Mesendoderm (in vitro differentiated cells): ENCODE measurements around the gene CHRNA4.
A peak's percentile ranks its signal among the peaks of the same experiment; 100 is the strongest.
"Not testable (repeated sequence)": the region's sequence is repeated elsewhere in the genome, so short reads cannot be mapped to it uniquely, and the experiment has no call there.

Source experiments
- DNase-seq: peaks from one replicate; pipeline ENCODE4 v3.0.0; 2013
- H2AK5ac ChIP-seq: 2 replicates; pipeline ENCODE4 v1.6.1; 2013; ENCODE audit warnings: low read length, inconsistent platforms
- H2BK120ac ChIP-seq: 2 replicates; pipeline ENCODE4 v1.6.1; 2013; ENCODE audit warnings: low read depth, mild to moderate bottlenecking, low read length, moderate library complexity, mixed read lengths
- H2BK15ac ChIP-seq: replicated peaks from 2 replicates; pipeline ENCODE4 v1.6.1; 2013; ENCODE audit warnings: low read depth, mild to moderate bottlenecking, moderate library complexity
- H2BK5ac ChIP-seq: 2 replicates; pipeline ENCODE4 v1.6.1; 2013; ENCODE audit warnings: low read length, inconsistent platforms
- H3K18ac ChIP-seq: 2 replicates; pipeline ENCODE4 v1.6.1; 2013; ENCODE audit warnings: mild to moderate bottlenecking, low read length, mixed read lengths
- H3K23ac ChIP-seq: one replicate; pipeline ENCODE4 v1.6.1; 2013; ENCODE audit warnings: low read length
- H3K27ac ChIP-seq: 2 replicates; pipeline ENCODE4 v1.5.1; 2013; ENCODE audit warnings: low read depth, mild to moderate bottlenecking, inconsistent platforms, low read length, moderate library complexity
- H3K27me3 ChIP-seq: 2 replicates; pipeline ENCODE4 v1.6.1; 2013; ENCODE audit warnings: low read length, control low read depth, mild to moderate bottlenecking, inconsistent platforms; ENCODE audit not compliant: insufficient read depth, poor library complexity
- H3K36me3 ChIP-seq: 2 replicates; pipeline ENCODE4 v1.6.1; 2013; ENCODE audit warnings: low read length, inconsistent platforms; ENCODE audit not compliant: control insufficient read depth, insufficient read depth
- H3K4ac ChIP-seq: one replicate; pipeline ENCODE4 v1.6.1; 2013; ENCODE audit warnings: low read depth, mild to moderate bottlenecking, low read length, moderate library complexity
- H3K4me1 ChIP-seq: 2 replicates; pipeline ENCODE4 v1.6.1; 2013; ENCODE audit warnings: low read depth, low read length, inconsistent platforms; ENCODE audit not compliant: control insufficient read depth
- H3K4me2 ChIP-seq: 2 replicates; pipeline ENCODE4 v1.6.1; 2013; ENCODE audit warnings: low read length
- H3K4me3 ChIP-seq: 2 replicates; pipeline ENCODE4 v1.5.1; 2013; ENCODE audit warnings: mild to moderate bottlenecking, low read length
- H3K56ac ChIP-seq: one replicate; pipeline ENCODE4 v1.6.1; 2013; ENCODE audit warnings: low read length
- H3K79me1 ChIP-seq: 2 replicates; pipeline ENCODE4 v1.6.1; 2013; ENCODE audit warnings: low read length, inconsistent platforms
- H3K79me2 ChIP-seq: 2 replicates; pipeline ENCODE4 v1.6.1; 2013; ENCODE audit warnings: mild to moderate bottlenecking, low read length; ENCODE audit not compliant: control insufficient read depth, insufficient read depth
- H3K9ac ChIP-seq: 2 replicates; pipeline ENCODE4 v1.6.1; 2013; ENCODE audit warnings: low read length, inconsistent platforms
- H4K5ac ChIP-seq: one replicate; pipeline ENCODE4 v1.6.1; 2013; ENCODE audit warnings: low read length
- H4K8ac ChIP-seq: one replicate; pipeline ENCODE4 v1.6.1; 2013; ENCODE audit warnings: low read depth, mild to moderate bottlenecking, control low read depth, low read length, moderate library complexity
- WGBS: extraction: QIAGEN DNeasy Blood & Tissue Kit; methylation state at CpG from one replicate; pipeline ENCODE4 v1.1.7; 2013; ENCODE audit warnings: low lambda C conversion rate, missing lambda C conversion rate; ENCODE audit not compliant: insufficient coverage; ENCODE audit errors: extremely low coverage; 5-methylcytosine and 5-hydroxymethylcytosine counted together

The CHRNA4 gene

GRCh38 chr20:63381781-63382431, 20.8 kb upstream of the CHRNA4 start:
- Histone ChIP-seq H3K36me3 (no peaks in the 10 kb centered on the region), H4K5ac (no peak overlapping the region), H3K4me2 (no peak overlapping the region), H3K18ac (no peak overlapping the region), H3K4me1 (no peaks in the 10 kb centered on the region), H3K4me3 (no peak overlapping the region), H3K27me3 (no peaks in the 10 kb centered on the region), H3K79me1 (no peaks in the 10 kb centered on the region), H3K4ac (no peak overlapping the region), H2BK5ac (no peak overlapping the region), H2BK15ac (no peak overlapping the region), H3K56ac (no peak overlapping the region), H2BK120ac (no peak overlapping the region), H3K23ac (no peak overlapping the region), H4K8ac (no peak overlapping the region), H3K9ac (no peak overlapping the region), H3K79me2 (no peaks in the 10 kb centered on the region), H2AK5ac (no peak overlapping the region), H3K27ac (no peak overlapping the region)
- no CpG with 5 or more reads among the region's 22 CpGs for WGBS
- DNase-seq = no peak

- Histone ChIP-seq H2BK5ac (no peak overlapping the region), H4K5ac (no peak overlapping the region), H3K4ac (no peak overlapping the region), H2BK120ac (no peak overlapping the region), H3K56ac (no peak overlapping the region), H3K79me2 (no peaks in the 10 kb centered on the region), H2BK15ac (no peak overlapping the region), H3K79me1 (no peaks in the 10 kb centered on the region), H4K8ac (no peak overlapping the region), H3K4me1 (no peaks in the 10 kb centered on the region), H3K36me3 (no peaks in the 10 kb centered on the region), H3K27me3 (no peaks in the 10 kb centered on the region), H3K18ac (no peak overlapping the region), H2AK5ac (no peak overlapping the region), H3K4me2 (no peak overlapping the region), H3K9ac (no peak overlapping the region), H3K23ac (no peak overlapping the region), H3K4me3 (no peak overlapping the region), H3K27ac (no peak overlapping the region)
- no peak for DNase-seq
- no CpG with 5 or more reads among the region's 21 CpGs for WGBS
These were observed 19.3 kb upstream of the CHRNA4 start for GRCh38 chr20:63380346-63380870.

GRCh38 chr20:63379872-63380271, 18.7 kb upstream of the CHRNA4 start:
- not testable (repeated sequence) for H3K79me1 ChIP-seq, H2BK15ac ChIP-seq, H4K8ac ChIP-seq, H2AK5ac ChIP-seq, H3K9ac ChIP-seq, DNase-seq, H3K36me3 ChIP-seq, H2BK5ac ChIP-seq, H3K27ac ChIP-seq, H3K79me2 ChIP-seq, H3K56ac ChIP-seq, H3K4ac ChIP-seq, H3K4me1 ChIP-seq, H3K23ac ChIP-seq, H3K27me3 ChIP-seq, H3K4me2 ChIP-seq, H3K18ac ChIP-seq, H4K5ac ChIP-seq, H2BK120ac ChIP-seq, H3K4me3 ChIP-seq
- no CpG with 5 or more reads among the region's 9 CpGs for WGBS

- H3K23ac ChIP-seq = no peak overlapping the region
- no peaks in the 10 kb centered on the region for H3K36me3 ChIP-seq
- no peak overlapping the region for H3K4ac ChIP-seq
- no peak overlapping the region for H2BK5ac ChIP-seq
- no peak overlapping the region for H3K18ac ChIP-seq
- no peak overlapping the region for H4K8ac ChIP-seq
- no peak overlapping the region for H3K27ac ChIP-seq
- no peak overlapping the region for H3K4me2 ChIP-seq
- DNase-seq = no peak
- no peak overlapping the region for H2AK5ac ChIP-seq
- H2BK120ac ChIP-seq = no peak overlapping the region
- H3K4me3 ChIP-seq = no peak overlapping the region
- no peaks in the 10 kb centered on the region for H3K79me1 ChIP-seq
- H2BK15ac ChIP-seq = no peak overlapping the region
- H3K56ac ChIP-seq = no peak overlapping the region
- no peak overlapping the region for H3K9ac ChIP-seq
- H3K27me3 ChIP-seq = no peaks in the 10 kb centered on the region
- H3K79me2 ChIP-seq = no peaks in the 10 kb centered on the region
- no peak overlapping the region for H4K5ac ChIP-seq
- no peaks in the 10 kb centered on the region for H3K4me1 ChIP-seq
- WGBS = no CpG with 5 or more reads among the region's 11 CpGs
These were observed 18.1 kb upstream of the CHRNA4 start for GRCh38 chr20:63379296-63379695.

- no peak overlapping the region for H4K8ac ChIP-seq
- no peaks in the 10 kb centered on the region for H3K4me1 ChIP-seq
- H3K4me3 ChIP-seq = no peak overlapping the region
- no peak overlapping the region for H3K27ac ChIP-seq
- no peak overlapping the region for H3K4ac ChIP-seq
- no peak overlapping the region for H3K18ac ChIP-seq
- no peak overlapping the region for H4K5ac ChIP-seq
- no peak overlapping the region for H3K23ac ChIP-seq
- peak; percentile 42 for DNase-seq
- H2BK120ac ChIP-seq = no peak overlapping the region
- H3K9ac ChIP-seq = no peak overlapping the region
- H3K79me2 ChIP-seq = no peaks in the 10 kb centered on the region
- no peaks in the 10 kb centered on the region for H3K79me1 ChIP-seq
- no peaks in the 10 kb centered on the region for H3K36me3 ChIP-seq
- H2AK5ac ChIP-seq = no peak overlapping the region
- no peak overlapping the region for H2BK15ac ChIP-seq
- H3K56ac ChIP-seq = no peak overlapping the region
- H2BK5ac ChIP-seq = no peak overlapping the region
- H3K27me3 ChIP-seq = no peaks in the 10 kb centered on the region
- H3K4me2 ChIP-seq = no peak overlapping the region
- no CpG with 5 or more reads among the region's 12 CpGs for WGBS
These were observed 17.5 kb upstream of the CHRNA4 start for GRCh38 chr20:63378626-63379025.

GRCh38 chr20:63377951-63378381, 16.8 kb upstream of the CHRNA4 start:
- Histone ChIP-seq H2BK5ac (no peak overlapping the region), H3K18ac (no peak overlapping the region), H2BK15ac (no peak overlapping the region), H2BK120ac (no peak overlapping the region), H4K5ac (no peak overlapping the region), H2AK5ac (no peak overlapping the region), H3K9ac (no peak overlapping the region), H3K4ac (no peak overlapping the region), H4K8ac (no peak overlapping the region), H3K79me1 (no peaks in the 10 kb centered on the region), H3K27ac (no peak overlapping the region), H3K4me1 (no peaks in the 10 kb centered on the region), H3K4me2 (no peak overlapping the region), H3K27me3 (no peaks in the 10 kb centered on the region), H3K56ac (no peak overlapping the region), H3K23ac (no peak overlapping the region), H3K79me2 (no peaks in the 10 kb centered on the region), H3K36me3 (no peaks in the 10 kb centered on the region), H3K4me3 (no peak overlapping the region)
- DNase-seq = no peak
- WGBS = no CpG with 5 or more reads among the region's 15 CpGs
